HG02642 (cell line): ENCODE measurements around the gene ZNF222.

ENCODE experiments used
- ATAC-seq: cut with Tn5 transposase; IDR thresholded peaks from one replicate; pipeline ENCODE4 v1.9.1; 2021; ENCODE audit warnings: mild to moderate bottlenecking; ENCODE audit not compliant: unreplicated experiment, poor library complexity

ZNF222 gene

GRCh38 chr19:44025217-44025936 is at the start of gene ZNF222:
Gene ZNF222 (plus strand): TSS chr19:44025379. CDS start chr19:44025437, 58 bp downstream.
- peak; percentile 98 for ATAC-seq

DNA sequence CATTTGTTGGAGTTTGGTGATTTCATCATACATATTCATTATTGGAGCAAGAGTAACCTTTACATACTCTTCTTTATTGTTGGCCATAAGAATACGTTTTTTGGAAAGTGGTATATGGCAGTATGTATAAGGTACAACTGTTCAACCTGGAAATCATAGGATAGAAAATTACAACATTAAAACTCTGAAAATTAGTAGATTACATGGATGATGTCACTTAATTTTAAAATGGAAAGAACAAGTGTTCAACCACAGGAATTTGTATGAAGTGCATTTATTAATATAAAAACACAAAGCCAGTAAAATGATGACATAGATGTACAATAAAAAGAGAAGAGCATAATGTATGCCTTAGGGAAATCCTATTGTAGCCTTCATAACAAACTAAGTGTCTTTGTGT is 48.4 kb upstream of the ZNF222 start:
- ATAC-seq = no peak

DNA sequence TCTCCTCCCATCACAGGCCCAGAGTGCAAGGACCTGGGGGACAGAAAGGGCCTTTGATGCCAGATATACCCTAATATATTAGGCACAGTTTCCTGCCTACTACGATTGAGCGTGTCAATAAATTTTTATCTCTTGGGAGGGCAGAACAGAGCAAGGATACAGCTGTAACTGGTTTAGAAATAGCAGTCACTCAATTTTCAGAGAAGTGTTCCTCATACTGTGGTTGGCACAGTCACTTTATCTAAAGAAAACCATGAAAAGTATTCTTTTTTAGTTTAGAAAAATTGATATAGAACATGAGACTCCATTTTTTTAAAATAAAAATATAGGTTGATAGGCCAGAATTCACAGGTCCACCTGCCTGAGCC is 41.7 kb upstream of the ZNF222 start:
- no peak for ATAC-seq

GRCh38 chr19:43983912-43984686 is 41.1 kb upstream of the ZNF222 start, which contains the start of gene ZNF155:
Gene ZNF155 (plus strand): TSS chr19:43984188. CDS start chr19:43988544, 4,356 bp downstream.
- peak; percentile 92 for ATAC-seq

DNA sequence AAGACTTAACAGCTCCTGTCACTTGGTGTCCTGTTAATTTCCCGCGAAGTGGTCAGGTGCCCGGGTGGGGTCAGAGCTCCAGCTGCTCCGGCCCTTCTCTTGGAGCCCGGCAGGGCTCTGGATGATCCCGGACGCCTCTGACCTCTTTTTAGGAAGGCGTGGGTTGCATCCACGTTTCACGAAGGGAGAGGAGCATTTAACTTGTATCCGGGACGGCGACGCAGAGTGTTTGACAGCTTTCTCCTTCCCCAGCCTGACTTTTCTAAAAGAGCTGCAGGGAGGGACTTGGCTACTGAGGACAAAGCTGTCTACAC is 40.5 kb upstream of the ZNF222 start:
- ATAC-seq = peak; percentile 37

GRCh38 chr19:43997631-43998290 is 27.4 kb upstream of the ZNF222 start:
- no peak for ATAC-seq

DNA sequence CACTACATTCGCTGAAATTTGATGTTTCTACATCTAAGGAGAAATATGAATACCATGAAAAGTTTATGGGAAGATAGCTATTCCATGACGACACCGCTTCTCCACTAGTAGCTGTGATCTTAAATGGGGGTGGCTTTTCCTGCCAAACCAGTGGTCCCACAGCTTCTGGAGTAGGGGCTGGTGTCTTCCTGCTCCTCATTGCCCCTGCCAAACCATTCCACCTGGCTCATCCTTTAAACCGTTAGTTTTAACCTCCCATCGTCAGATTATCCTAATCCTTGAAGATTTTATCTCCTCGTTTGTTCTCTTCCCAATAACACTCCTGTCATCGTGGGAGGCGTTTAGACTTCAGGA is 23.0 kb upstream of the ZNF222 start:
- peak; percentile 3 for ATAC-seq

- ATAC-seq = peak; percentile 94
These were observed 22.4 kb upstream of the ZNF222 start, which contains the start of gene ZNF230 for GRCh38 chr19:44002566-44003460. Gene ZNF230 (plus strand): TSS chr19:44002957. CDS start chr19:44007079, 4,122 bp downstream.

DNA sequence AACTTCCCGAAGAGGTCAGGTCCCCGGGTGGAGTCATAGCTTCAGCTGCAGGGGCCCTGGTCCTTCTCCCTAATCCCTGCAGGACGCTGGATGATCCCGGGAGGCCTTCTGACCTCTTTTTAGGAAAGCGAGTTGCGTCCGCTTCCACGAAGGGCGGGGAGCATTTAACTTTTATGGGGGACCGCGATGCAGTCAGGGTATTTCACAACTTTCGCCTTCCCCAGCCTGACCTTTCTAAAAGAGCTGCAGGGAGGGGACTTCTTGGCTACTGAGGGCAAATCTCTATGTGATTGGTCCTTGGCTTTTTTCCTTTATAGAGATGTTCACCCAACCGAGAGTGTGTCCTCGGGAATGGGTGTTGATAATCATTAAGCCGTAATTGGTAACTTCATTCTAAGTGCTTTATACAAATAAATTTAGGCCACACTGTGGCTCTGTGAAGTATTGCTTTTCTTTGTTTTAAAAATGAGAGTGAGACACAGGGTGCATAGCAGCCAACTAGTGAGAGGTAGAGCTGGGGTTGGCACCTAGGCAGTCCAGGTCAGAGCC is 21.6 kb upstream of the ZNF222 start:
- ATAC-seq = peak; percentile 17

- ATAC-seq = no peak
These were observed 19.2 kb upstream of the ZNF222 start for GRCh38 chr19:44005973-44006372.

DNA sequence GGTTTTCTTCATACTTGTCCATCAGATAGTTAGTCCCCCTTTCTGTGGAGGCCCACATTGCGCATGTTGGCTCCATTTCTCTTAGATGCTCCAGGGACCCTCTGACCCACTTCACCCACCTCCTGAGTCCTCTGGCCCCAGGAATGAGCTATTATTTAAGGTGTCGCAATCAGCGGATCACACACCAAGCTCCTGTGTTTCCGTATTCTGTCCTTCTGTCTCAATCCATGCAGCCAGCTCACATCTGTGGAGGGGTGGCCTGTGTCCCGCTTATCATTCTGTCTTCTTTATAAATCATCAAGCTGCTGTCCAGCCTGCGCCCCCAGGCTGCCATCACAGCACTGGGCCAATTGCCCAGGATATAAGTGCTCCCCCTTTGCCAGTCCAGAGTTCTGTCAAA is 17.7 kb upstream of the ZNF222 start:
- no peak for ATAC-seq

GRCh38 chr19:44010468-44010867 is 14.7 kb upstream of the ZNF222 start:
- no peak for ATAC-seq

DNA sequence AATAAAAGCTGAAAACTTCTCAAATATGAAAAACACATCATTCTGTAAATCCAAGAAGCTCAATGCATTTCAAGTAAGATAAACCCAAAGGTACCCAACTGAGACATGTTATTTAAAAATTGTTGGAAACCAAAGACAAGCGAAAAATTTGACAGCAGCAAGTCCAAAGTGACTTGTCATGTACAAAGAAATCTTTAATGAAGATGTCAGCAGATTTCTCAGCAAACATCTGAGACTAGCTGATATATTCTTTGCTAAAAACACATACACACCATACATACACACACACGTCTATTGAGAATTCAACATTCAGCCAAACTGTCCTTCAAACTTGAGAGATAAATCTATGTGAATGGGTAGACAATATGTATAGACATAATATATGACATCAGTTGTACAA is 5.7 kb upstream of the ZNF222 start:
- ATAC-seq = no peak

GRCh38 chr19:44021221-44021620 is 4.0 kb upstream of the ZNF222 start:
- no peak for ATAC-seq

GRCh38 chr19:44024900-44025216 is 321 bp upstream of the ZNF222 start:
- no peak for ATAC-seq

- ATAC-seq = no peak
These were observed 1.4 kb downstream of the ZNF222 start for GRCh38 chr19:44026622-44027021.

DNA sequence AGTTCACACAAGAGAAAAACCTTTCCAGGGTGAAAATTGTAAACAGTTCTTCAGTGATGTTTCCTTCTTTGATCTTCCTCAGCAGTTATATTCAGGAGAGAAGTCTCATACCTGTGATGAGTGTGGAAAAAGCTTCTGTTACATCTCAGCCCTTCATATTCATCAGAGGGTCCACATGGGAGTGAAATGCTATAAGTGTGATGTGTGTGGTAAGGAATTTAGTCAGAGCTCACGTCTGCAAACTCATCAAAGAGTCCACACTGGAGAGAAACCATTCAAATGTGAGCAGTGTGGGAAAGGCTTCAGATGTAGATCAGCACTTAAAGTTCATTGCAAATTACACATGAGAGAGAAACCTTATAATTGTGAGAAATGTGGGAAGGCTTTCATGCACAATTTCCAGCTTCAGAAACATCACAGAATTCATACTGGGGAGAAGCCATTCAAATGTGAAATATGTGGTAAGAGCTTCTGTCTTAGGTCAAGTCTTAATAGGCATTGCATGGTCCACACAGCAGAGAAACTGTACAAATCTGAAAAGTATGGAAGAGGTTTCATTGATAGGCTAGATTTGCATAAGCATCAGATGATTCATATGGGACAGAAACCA is 6.9 kb downstream of the ZNF222 start:
- no peak for ATAC-seq

DNA sequence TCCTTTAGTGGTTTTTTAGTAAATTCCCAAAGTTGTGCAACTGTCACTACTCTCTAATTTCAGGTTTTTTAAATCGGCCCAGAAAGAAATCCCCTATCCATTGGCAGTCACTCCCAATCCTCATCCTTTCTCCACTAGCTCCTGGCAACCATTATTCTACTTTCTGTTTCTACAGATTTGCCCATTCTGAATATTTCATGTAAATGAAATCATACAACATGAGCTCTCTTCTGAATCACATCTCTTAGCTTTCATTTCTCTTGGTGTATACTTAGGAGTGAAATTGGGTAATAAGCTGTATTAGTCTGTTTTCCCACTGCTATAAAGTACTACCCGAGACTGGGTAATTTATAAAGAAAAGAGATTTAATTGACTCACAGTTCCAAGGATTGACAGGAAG is 17.0 kb downstream of the ZNF222 start:
- no peak for ATAC-seq

DNA sequence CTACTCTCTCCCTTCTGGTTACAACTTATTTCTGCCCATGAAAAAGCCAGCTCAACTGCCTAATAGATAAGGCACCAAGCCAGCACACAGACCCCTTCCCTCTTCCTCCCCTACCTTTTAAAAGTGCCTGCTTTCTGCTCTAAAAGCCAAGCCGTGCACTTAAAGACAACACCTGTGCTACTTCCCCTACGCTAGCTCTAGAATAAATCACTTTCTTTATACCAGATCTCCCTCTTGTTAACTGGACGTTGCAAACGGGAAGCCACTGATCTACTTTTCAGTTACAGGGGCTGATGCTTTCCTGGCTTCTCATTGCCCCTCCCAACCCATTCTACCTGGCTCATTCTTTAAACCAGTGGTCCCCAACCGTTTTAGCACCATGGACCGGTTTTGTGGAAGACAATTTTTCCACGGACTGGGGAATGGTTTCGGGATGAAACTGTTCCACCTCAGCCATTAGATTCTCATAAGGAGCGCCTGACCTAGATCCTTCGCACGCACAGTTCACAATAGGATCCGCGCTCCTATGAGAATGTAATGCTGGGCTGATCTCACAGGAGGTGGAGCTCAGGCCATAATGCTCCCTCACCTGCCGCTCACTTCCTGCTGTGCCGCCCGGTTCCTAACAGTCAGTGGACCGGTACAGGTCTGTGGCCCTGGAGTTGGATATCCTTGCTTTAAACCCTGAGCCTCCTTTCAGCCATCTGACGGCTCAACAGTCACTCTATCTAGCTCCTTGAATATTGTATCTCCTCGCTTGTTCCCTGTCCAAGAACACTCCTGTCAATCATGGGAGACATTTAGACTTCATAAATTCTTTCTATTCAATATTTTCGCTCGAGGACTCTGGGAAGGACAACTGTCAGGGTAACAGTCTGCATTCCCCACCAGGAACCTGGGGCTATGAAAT is 25.8 kb downstream of the ZNF222 start:
- peak; percentile 35 for ATAC-seq
